Activated T-helper 1 cell treated with anti-CD3 and anti-CD28 coated beads, Interleukin-12 subunit alpha, Interleukin-12 subunit beta, Interleukin-2, Interleukin-4 antibody, amounts not matched to agents 30 ng/mL and 10 ng/mL and 1 ng/mL, durations not matched to agents 14 hours and 24 hours and 36 hours (primary cell): Measurements from ENCODE around the gene GGNBP2. TPM values are rescaled to one million over a fixed set of nuclear protein-coding genes. Genes with fewer than 3 reads are reported as not detected.

Experiments used
- DNase-seq: peaks from one replicate; pipeline ENCODE4 v3.0.0; 2021; ENCODE audit warnings: low spot score
- H3K27ac Mint-ChIP-seq: one replicate; pipeline ENCODE4 v1.8.0; 2021; ENCODE audit warnings: mild to moderate bottlenecking, mixed read lengths
- H3K27me3 Mint-ChIP-seq: one replicate; pipeline ENCODE4 v1.8.0; 2022; ENCODE audit warnings: mild to moderate bottlenecking, moderate library complexity, mixed read lengths; ENCODE audit not compliant: insufficient read depth
- H3K36me3 Mint-ChIP-seq: one replicate; pipeline ENCODE4 v1.8.0; 2021; ENCODE audit warnings: low read depth, mixed read lengths
- H3K4me1 Mint-ChIP-seq: one replicate; pipeline ENCODE4 v1.8.0; 2021; ENCODE audit warnings: low read depth, mixed read lengths
- H3K4me3 Mint-ChIP-seq: one replicate; pipeline ENCODE4 v1.8.0; 2021; ENCODE audit warnings: mild to moderate bottlenecking, moderate library complexity, mixed read lengths
- H3K9me3 Mint-ChIP-seq: one replicate; pipeline ENCODE4 v1.8.0; 2021; ENCODE audit warnings: mixed read lengths
- intact Hi-C: fragments of 100-400 bp; cut with micrococcal nuclease; formaldehyde crosslinking; loops from one replicate; pipeline ENCODE4 v1.15.1; 2024
- total RNA-seq: library from RNA; stranded (reverse); gene quantifications from 2 replicates; pipeline ENCODE4 v1.2.3, GENCODE V29; 2022

Gene GGNBP2
- total RNA-seq, 1 donor from 2014 or later = 77.1 TPM

DNA sequence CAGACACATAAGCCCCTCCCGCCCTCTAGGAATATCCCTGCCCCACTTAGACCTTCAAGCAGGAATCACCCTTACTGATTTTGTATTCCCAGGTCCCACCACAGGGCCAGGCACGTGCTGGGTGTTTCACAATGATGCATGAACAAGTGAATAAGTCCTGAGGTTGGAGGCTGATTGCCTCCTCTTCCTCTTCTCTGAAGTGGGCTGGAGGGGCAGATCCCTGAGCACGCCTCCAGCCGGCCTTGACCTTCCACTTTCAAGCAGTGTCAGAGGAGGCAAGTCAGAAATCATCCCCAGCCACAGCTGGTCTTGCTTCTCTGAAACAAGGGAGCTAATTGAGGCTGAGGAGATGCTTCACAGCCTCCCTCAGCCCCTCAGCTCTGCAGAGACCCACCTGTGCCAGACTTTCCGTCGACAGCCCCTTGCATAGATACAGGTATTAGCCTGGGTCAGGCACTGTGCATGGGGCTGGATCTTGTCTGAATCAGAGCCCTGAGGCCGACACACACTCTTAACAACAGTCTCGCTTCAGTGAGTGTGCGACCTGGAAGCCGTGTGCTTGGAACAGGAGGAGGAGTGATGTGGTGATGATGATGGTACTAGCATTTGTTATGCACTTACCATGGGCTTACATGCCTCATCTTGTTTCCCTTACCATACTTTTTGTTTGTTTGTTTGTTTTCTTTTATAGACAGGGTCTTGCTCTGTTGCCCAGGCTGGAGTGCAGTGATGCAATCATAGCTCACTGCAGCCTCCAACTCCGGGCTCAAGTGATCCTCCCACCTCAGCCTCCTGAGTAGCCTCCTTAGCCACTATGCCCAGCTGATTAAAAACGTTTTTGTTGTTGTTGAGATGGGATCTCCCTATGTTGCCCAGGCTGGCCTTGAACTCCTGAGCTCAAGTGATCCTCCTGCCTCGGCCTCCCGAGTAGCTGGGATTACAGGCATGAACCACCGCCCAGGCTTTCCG is 71.6 kb downstream of the GGNBP2 start:
- Mint-ChIP-seq H3K4me3 (no peak overlapping the region), H3K27me3 (no peaks in the 10 kb centered on the region), H3K4me1 (no peaks in the 10 kb centered on the region), H3K9me3 (no peaks in the 10 kb centered on the region), H3K27ac (no peak overlapping the region), H3K36me3 (no peaks in the 10 kb centered on the region)
- intact Hi-C loops = no loop called here
- DNase-seq = no peak

- Mint-ChIP-seq H3K36me3 (no peaks in the 10 kb centered on the region), H3K9me3 (no peaks in the 10 kb centered on the region), H3K4me1 (no peaks in the 10 kb centered on the region), H3K4me3 (no peak overlapping the region), H3K27ac (no peak overlapping the region), H3K27me3 (no peaks in the 10 kb centered on the region)
- intact Hi-C loops = no loop called here
- DNase-seq = no peak
These were observed 73.1 kb downstream of the GGNBP2 start for GRCh38 chr17:36617773-36618172.

- no peaks in the 10 kb centered on the region for H3K36me3 Mint-ChIP-seq
- H3K4me3 Mint-ChIP-seq = no peak overlapping the region
- intact Hi-C loops = no loop called here
These were observed 78.6 kb downstream of the GGNBP2 start for GRCh38 chr17:36623281-36623680.

DNA sequence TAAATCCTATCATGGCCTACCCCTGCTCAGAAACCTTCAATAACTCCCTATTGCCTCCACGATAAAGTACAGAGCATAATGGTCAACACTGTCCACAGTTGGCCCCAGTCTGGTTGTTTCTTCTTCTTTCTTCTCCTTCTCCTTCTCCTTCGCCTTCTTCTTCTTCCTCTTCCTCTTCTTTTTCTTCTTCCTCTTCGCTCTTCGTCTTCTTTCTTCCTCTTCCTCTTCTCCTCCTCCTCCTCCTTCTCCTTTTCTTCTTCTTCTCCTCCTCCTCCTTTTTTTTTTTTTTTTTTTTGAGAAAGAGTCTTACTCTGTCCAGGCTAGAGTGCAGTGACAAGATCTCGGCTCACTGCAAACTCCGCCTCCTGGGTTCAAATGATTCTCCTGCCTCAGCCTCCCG is 80.5 kb downstream of the GGNBP2 start:
- intact Hi-C loops = loop anchor here (5.0 kb wide), 3 partner anchors 307 to 612 kb away; partner anchors contain the start of gene AATF
- Mint-ChIP-seq H3K27me3 (peaks cover 2% of the 10 kb centered on the region), H3K9me3 (no peaks in the 10 kb centered on the region), H3K27ac (no peak overlapping the region), H3K4me3 (no peak overlapping the region), H3K36me3 (no peaks in the 10 kb centered on the region), H3K4me1 (no peaks in the 10 kb centered on the region)
- no peak for DNase-seq

More at GRCh38 chr17:36623281-36623680, 78.6 kb downstream of the GGNBP2 start:
- Mint-ChIP-seq H3K27me3 (no peaks in the 10 kb centered on the region), H3K9me3 (no peaks in the 10 kb centered on the region), H3K27ac (no peak overlapping the region), H3K4me1 (no peaks in the 10 kb centered on the region)
- DNase-seq = no peak

DNA sequence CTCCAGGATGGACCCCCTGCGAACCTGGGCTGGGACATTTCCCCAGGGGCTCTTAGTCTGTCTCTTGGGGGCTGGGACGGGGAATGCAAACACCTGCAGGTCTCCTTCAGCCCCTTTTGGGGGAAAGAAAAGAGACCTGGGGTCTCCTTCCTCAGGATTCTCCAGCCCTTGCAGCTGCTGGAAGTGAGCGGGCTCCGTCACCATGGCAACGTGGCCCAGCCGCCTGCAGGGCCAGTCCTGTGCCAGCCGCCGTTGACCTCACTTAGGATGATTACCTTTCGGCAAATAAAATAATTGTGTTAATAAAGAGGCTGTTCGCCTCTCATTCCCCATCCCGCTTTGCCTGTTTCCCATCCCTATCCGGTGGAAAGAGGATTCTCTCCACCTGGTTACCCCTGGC is 82.4 kb downstream of the GGNBP2 start:
- Mint-ChIP-seq H3K4me1 (no peaks in the 10 kb centered on the region), H3K36me3 (no peaks in the 10 kb centered on the region), H3K27me3 (peaks cover 5% of the 10 kb centered on the region), H3K27ac (no peak overlapping the region), H3K4me3 (no peak overlapping the region), H3K9me3 (no peaks in the 10 kb centered on the region)
- intact Hi-C loops = loop anchor here (5.0 kb wide), 3 partner anchors 305 to 610 kb away; partner anchors contain the start of gene AATF
- no peak for DNase-seq

DNA sequence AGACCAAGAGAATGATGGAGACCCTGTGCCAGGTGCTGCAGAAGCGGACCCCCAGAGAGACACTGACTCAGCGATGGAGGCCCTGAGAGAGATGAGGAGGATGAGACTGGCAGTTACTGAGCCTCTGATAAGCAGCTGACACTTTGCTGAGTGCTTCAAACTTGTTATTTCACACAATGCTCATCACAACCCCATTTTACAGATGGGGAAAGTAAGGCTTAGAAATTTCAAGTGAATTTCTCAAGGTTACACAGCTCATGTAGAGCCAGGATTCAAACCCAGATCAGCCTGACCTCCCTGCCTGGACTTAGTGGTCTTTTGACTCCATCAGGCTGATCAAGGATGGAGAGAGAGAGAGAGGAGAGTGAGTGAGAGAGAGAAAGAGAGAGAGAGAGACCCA is 83.9 kb downstream of the GGNBP2 start:
- no peaks in the 10 kb centered on the region for H3K36me3 Mint-ChIP-seq
- no peak for DNase-seq
- H3K9me3 Mint-ChIP-seq = no peaks in the 10 kb centered on the region
- no peaks in the 10 kb centered on the region for H3K4me1 Mint-ChIP-seq
- intact Hi-C loops = loop anchor here (5.0 kb wide), 3 partner anchors 304 to 609 kb away; partner anchors contain the start of gene AATF
- peaks cover 14% of the 10 kb centered on the region for H3K27me3 Mint-ChIP-seq
- no peak overlapping the region for H3K27ac Mint-ChIP-seq
- H3K4me3 Mint-ChIP-seq = no peak overlapping the region

GRCh38 chr17:36629252-36629847 is 84.6 kb downstream of the GGNBP2 start:
- Mint-ChIP-seq H3K4me3 (no peak overlapping the region), H3K4me1 (no peaks in the 10 kb centered on the region), H3K27me3 (peaks cover 16% of the 10 kb centered on the region), H3K36me3 (no peaks in the 10 kb centered on the region), H3K27ac (no peak overlapping the region), H3K9me3 (no peaks in the 10 kb centered on the region)
- intact Hi-C loops = loop anchor here (1.0 to 5.0 kb wide), 7 partner anchors 26 to 608 kb away; partner anchors contain the start of gene AATF
- peak; percentile 70 for DNase-seq

- no peak for DNase-seq
- intact Hi-C loops = loop anchor here (1.0 to 5.0 kb wide), 7 partner anchors 27 to 607 kb away; partner anchors contain the start of gene AATF
- no peaks in the 10 kb centered on the region for H3K4me1 Mint-ChIP-seq
These were observed 85.3 kb downstream of the GGNBP2 start for GRCh38 chr17:36629970-36630502.

GRCh38 chr17:36631022-36631421 is 86.3 kb downstream of the GGNBP2 start:
- Mint-ChIP-seq H3K4me3 (no peak overlapping the region), H3K36me3 (no peaks in the 10 kb centered on the region)
- intact Hi-C loops = no loop called here

More at GRCh38 chr17:36629970-36630502, 85.3 kb downstream of the GGNBP2 start:
- H3K4me3 Mint-ChIP-seq = no peak overlapping the region
- H3K9me3 Mint-ChIP-seq = no peaks in the 10 kb centered on the region
- H3K27ac Mint-ChIP-seq = no peak overlapping the region
- no peaks in the 10 kb centered on the region for H3K36me3 Mint-ChIP-seq
- peaks cover 17% of the 10 kb centered on the region for H3K27me3 Mint-ChIP-seq

GRCh38 chr17:36632916-36633771 is 88.4 kb downstream of the GGNBP2 start:
- H3K4me3 Mint-ChIP-seq = no peak overlapping the region
- H3K4me1 Mint-ChIP-seq = no peaks in the 10 kb centered on the region
- no peaks in the 10 kb centered on the region for H3K9me3 Mint-ChIP-seq
- DNase-seq = no peak
- peaks cover 21% of the 10 kb centered on the region for H3K27me3 Mint-ChIP-seq
- intact Hi-C loops = no loop called here
- no peak overlapping the region for H3K27ac Mint-ChIP-seq
- no peaks in the 10 kb centered on the region for H3K36me3 Mint-ChIP-seq

More at GRCh38 chr17:36631022-36631421, 86.3 kb downstream of the GGNBP2 start:
- H3K27ac Mint-ChIP-seq = no peak overlapping the region
- H3K9me3 Mint-ChIP-seq = no peaks in the 10 kb centered on the region
- peaks cover 19% of the 10 kb centered on the region for H3K27me3 Mint-ChIP-seq
- no peaks in the 10 kb centered on the region for H3K4me1 Mint-ChIP-seq
- no peak for DNase-seq
